Keratinocyte (primary cell): ENCODE measurements around the gene MAP7.

Experiments
- CTCF ChIP-seq, 3 experiments: IDR thresholded peaks in 1 of 3; conservative IDR thresholded peaks in 1 of 3; optimal IDR thresholded peaks in 1 of 3; 2 replicates in 2 of 3; 3 replicates in 1 of 3; pipeline versions ENCODE3 to v1.5.1; 2011; ENCODE audit warnings: low read length in 3 of 3, mild to moderate bottlenecking in 3 of 3, moderate library complexity in 2 of 3, control low read depth in 1 of 3, inconsistent platforms in 1 of 3; ENCODE audit not compliant: insufficient read depth in 2 of 3; ENCODE audit errors: extremely low read depth in 1 of 3
- EZH2 ChIP-seq: IDR thresholded peaks from one replicate; pipeline ENCODE4 v1.6.1; 2012; ENCODE audit warnings: inconsistent platforms, mild to moderate bottlenecking, low read length, moderate library complexity

- TF ChIP-seq CTCF (optimal IDR thresholded peaks at IDR 0.05 in 1 of 3, IDR thresholded peaks at IDR 0.05 in 1 of 3, conservative IDR thresholded peaks at IDR 0.05 in 1 of 3; ENCODE audit: extremely low read depth in 1 of 3, insufficient read depth in 2 of 3, low read length in 3 of 3): no peak
- no peak for TF ChIP-seq EZH2
These were observed 81.1 kb downstream of the MAP7 start for GRCh38 chr6:136469154-136469553.
